CD14-positive monocyte (primary cell): ENCODE results near the gene TRIM62. TPM values are rescaled to one million over a fixed set of nuclear protein-coding genes. Genes with fewer than 3 reads are reported as not detected.

ENCODE experiments used
- DNase-seq, 3 donors: peaks; one replicate each; pipeline ENCODE4 v3.0.0-alpha.2; 2011 to 2022
- H2AFZ ChIP-seq: 2 replicates; pipeline ENCODE4 v1.6.0; 2012; ENCODE audit warnings: mild to moderate bottlenecking, low read depth, low read length, inconsistent platforms; ENCODE audit not compliant: insufficient read depth, poor library complexity, severe bottlenecking
- H3K27ac ChIP-seq, 2 donors: 1 replicate in 1 of 2; 2 replicates in 1 of 2; pipeline ENCODE4 v1.5.1; 2012 to 2013; ENCODE audit warnings: low read length in 2 of 2, control low read depth in 1 of 2, inconsistent platforms in 1 of 2, low read depth in 1 of 2, mild to moderate bottlenecking in 1 of 2
- H3K27me3 ChIP-seq, 2 donors: one replicate each; pipeline versions ENCODE4 v1.6.0 to v1.6.1; 2011 to 2013; ENCODE audit warnings: low read length in 2 of 2; ENCODE audit not compliant: control insufficient read depth in 2 of 2, insufficient read depth in 2 of 2
- H3K36me3 ChIP-seq, 2 donors: replicated peaks in 1 of 2; 1 replicate in 1 of 2; 2 replicates in 1 of 2; pipeline versions ENCODE4 v1.5.1 to v1.6.1; 2012 to 2013; ENCODE audit warnings: low read length in 2 of 2, control low read depth in 1 of 2, inconsistent platforms in 1 of 2, mild to moderate bottlenecking in 1 of 2; ENCODE audit not compliant: insufficient read depth in 2 of 2, control insufficient read depth in 1 of 2
- H3K4me1 ChIP-seq, 2 donors: 1 replicate in 1 of 2; 2 replicates in 1 of 2; pipeline versions ENCODE4 v1.5.1 to v1.6.1; 2012 to 2013; ENCODE audit warnings: low read length in 2 of 2, control low read depth in 1 of 2, inconsistent platforms in 1 of 2, mild to moderate bottlenecking in 1 of 2, moderate library complexity in 1 of 2; ENCODE audit not compliant: insufficient read depth in 2 of 2, control insufficient read depth in 1 of 2
- H3K4me2 ChIP-seq: replicated peaks from 2 replicates; pipeline ENCODE3; 2012; ENCODE audit warnings: low read length, moderate library complexity, mild to moderate bottlenecking; ENCODE audit not compliant: poor library complexity, severe bottlenecking; ENCODE audit errors: extremely low read depth
- H3K4me3 ChIP-seq, 3 experiments: fragments of 200-600 bp in 1 of 3; sonication (generic) in 1 of 3; replicated peaks in 1 of 3; 1 replicate in 2 of 3; 2 replicates in 1 of 3; pipeline ENCODE4 v1.5.1; 2011 to 2013; ENCODE audit warnings: low read length in 3 of 3, mild to moderate bottlenecking in 3 of 3, control low read depth in 2 of 3, low read depth in 2 of 3, inconsistent platforms in 1 of 3, moderate library complexity in 1 of 3
- H3K79me2 ChIP-seq: 2 replicates; pipeline ENCODE4 v1.6.0; 2012; ENCODE audit warnings: mild to moderate bottlenecking, control low read depth, inconsistent platforms, low read length, moderate library complexity; ENCODE audit not compliant: insufficient read depth
- H3K9ac ChIP-seq: 2 replicates; pipeline ENCODE4 v1.6.0; 2017; ENCODE audit warnings: low read length, mild to moderate bottlenecking; ENCODE audit not compliant: insufficient read depth, poor library complexity, severe bottlenecking
- H3K9me3 ChIP-seq, 2 donors: replicated peaks in 1 of 2; 1 replicate in 1 of 2; 2 replicates in 1 of 2; pipeline versions ENCODE4 v1.5.1 to v1.6.1; 2012 to 2013; ENCODE audit warnings: low read length in 2 of 2, control low read depth in 1 of 2; ENCODE audit not compliant: control insufficient read depth in 1 of 2, insufficient read depth in 1 of 2
- H4K20me1 ChIP-seq: 2 replicates; pipeline ENCODE4 v1.6.0; 2012; ENCODE audit warnings: mild to moderate bottlenecking, low read length, control low read depth, moderate library complexity; ENCODE audit not compliant: insufficient read depth
- H3K27ac Mint-ChIP-seq, 7 donors: one replicate each; pipeline ENCODE4 v1.8.0; 2020; ENCODE audit warnings: mild to moderate bottlenecking in 7 of 7, mixed read lengths in 7 of 7, moderate library complexity in 6 of 7, inconsistent platforms in 2 of 7
- H3K27me3 Mint-ChIP-seq, 3 donors: one replicate each; pipeline ENCODE4 v1.8.0; 2021 to 2022; ENCODE audit warnings: low read depth in 3 of 3, mild to moderate bottlenecking in 3 of 3, mixed read lengths in 3 of 3, moderate library complexity in 3 of 3, inconsistent platforms in 1 of 3
- H3K36me3 Mint-ChIP-seq, 2 donors: one replicate each; pipeline ENCODE4 v1.8.0; 2020; ENCODE audit warnings: mixed read lengths in 2 of 2, inconsistent platforms in 1 of 2, mild to moderate bottlenecking in 1 of 2
- H3K4me1 Mint-ChIP-seq: one replicate; pipeline ENCODE4 v1.8.0; 2020; ENCODE audit warnings: mild to moderate bottlenecking, mixed read lengths
- H3K4me3 Mint-ChIP-seq, 2 donors: one replicate each; pipeline ENCODE4 v1.8.0; 2020; ENCODE audit warnings: mild to moderate bottlenecking in 2 of 2, mixed read lengths in 2 of 2, moderate library complexity in 1 of 2
- H3K9me3 Mint-ChIP-seq, 7 donors: one replicate each; pipeline ENCODE4 v1.8.0; 2020 to 2022; ENCODE audit warnings: mixed read lengths in 7 of 7, mild to moderate bottlenecking in 6 of 7, moderate library complexity in 6 of 7, inconsistent platforms in 2 of 7
- CTCF ChIP-seq: fragments of 200-600 bp; IDR thresholded peaks from one replicate; pipeline ENCODE4 v1.8.0; 2022; ENCODE audit warnings: antibody characterized with exemption, mild to moderate bottlenecking
- WGBS: methylation state at CpG from one replicate; pipeline ENCODE4 v1.1.5; 2013; ENCODE audit warnings: missing lambda C conversion rate; ENCODE audit not compliant: insufficient coverage; 5-methylcytosine and 5-hydroxymethylcytosine counted together
- intact Hi-C, 2 donors: fragments of 100-400 bp; cut with micrococcal nuclease; formaldehyde crosslinking; loops; one replicate each; pipeline versions ENCODE4 v1.15.0 to v1.15.1; 2023
- polyA plus RNA-seq, 3 donors: library from polyadenylated mRNA; depleted of rRNA in 1 of 3; unstranded in 2 of 3; stranded (reverse) in 1 of 3; fragments of 300-500 nt in 2 of 3; fragments of >200 nt in 1 of 3; fragmentation: Illumina TruSeq in 2 of 3; gene quantifications; 1 replicate in 2 of 3; 2 replicates in 1 of 3; pipeline ENCODE4 v1.2.3, GENCODE V29; 2012 to 2021

The TRIM62 gene
- polyA plus RNA-seq, 3 donors: 1.7 to 8.1 (median 2.1) TPM

GRCh38 chr1:33169290-33170055, 12.4 kb downstream of the TRIM62 start:
- Histone ChIP-seq H3K9me3 (no peaks in the 10 kb centered on the region), H3K9ac (no peak overlapping the region), H3K4me2 (no peak overlapping the region), H3K4me3 (no peak overlapping the region), H3K36me3 (peaks cover 0 to 3% of the 10 kb centered on the region in 2 donors), H4K20me1 (peaks cover 11% of the 10 kb centered on the region), H3K27ac (no peak overlapping the region), H3K27me3 (no peaks in the 10 kb centered on the region), H2AFZ (no peak overlapping the region), H3K79me2 (no peaks in the 10 kb centered on the region), H3K4me1 (no peaks in the 10 kb centered on the region)
- intact Hi-C loops: no loop called here
- H3K4me3 Mint-ChIP-seq: no peak overlapping the region
- no peak for TF ChIP-seq CTCF
- H3K4me1 Mint-ChIP-seq: no peaks in the 10 kb centered on the region
- peaks cover 24 to 26% of the 10 kb centered on the region in 2 donors for H3K36me3 Mint-ChIP-seq
- WGBS: 94% methylated on average over 7 of the region's 11 CpGs
- H3K9me3 Mint-ChIP-seq: no peaks in the 10 kb centered on the region
- no peak overlapping the region for H3K27ac Mint-ChIP-seq
- no peak for DNase-seq
- peaks cover 0 to 1% (median 0%) of the 10 kb centered on the region in 3 donors for H3K27me3 Mint-ChIP-seq

GRCh38 chr1:33168556-33169289, 13.1 kb downstream of the TRIM62 start:
- Histone ChIP-seq H3K27ac (no peak overlapping the region), H3K9ac (no peak overlapping the region), H3K9me3 (no peaks in the 10 kb centered on the region), H3K27me3 (no peaks in the 10 kb centered on the region), H3K79me2 (no peaks in the 10 kb centered on the region), H3K4me3 (no peak overlapping the region), H3K36me3 (peaks cover 0 to 8% of the 10 kb centered on the region in 2 donors), H3K4me2 (no peak overlapping the region), H3K4me1 (no peaks in the 10 kb centered on the region), H2AFZ (no peak overlapping the region), H4K20me1 (peaks cover 11% of the 10 kb centered on the region)
- H3K27me3 Mint-ChIP-seq: peaks cover 0 to 1% (median under 1%) of the 10 kb centered on the region in 3 donors
- no peak overlapping the region for H3K4me3 Mint-ChIP-seq
- WGBS: 82% methylated on average over 4 of the region's 11 CpGs
- DNase-seq: no peak
- H3K9me3 Mint-ChIP-seq: no peaks in the 10 kb centered on the region
- H3K27ac Mint-ChIP-seq: no peak overlapping the region
- intact Hi-C loops: no loop called here
- H3K36me3 Mint-ChIP-seq: peaks cover 26 to 33% of the 10 kb centered on the region in 2 donors
- no peaks in the 10 kb centered on the region for H3K4me1 Mint-ChIP-seq
- no peak for TF ChIP-seq CTCF
